Right renal cortex interstitium (tissue), 3 donors: ENCODE measurements around the gene CHMP1A. TPM values are rescaled to one million over a fixed set of nuclear protein-coding genes. Genes with fewer than 3 reads are reported as not detected.

ENCODE experiments used
- polyA plus RNA-seq, 3 donors: library from polyadenylated mRNA; unstranded; fragments of 120-200 nt; gene quantifications; one replicate each; pipeline ENCODE4 v1.2.1, GENCODE V29; 2013; ENCODE audit not compliant: insufficient read length in 3 of 3

The CHMP1A gene
- polyA plus RNA-seq, 3 donors: 62.0 to 74.0 (median 70.2) TPM

Other genes with a start within 250 kb of the CHMP1A start
- 10 to 100 TPM; 84.3 to 86.5 (median 86.3) TPM for gene ANKRD11, start 167.1 kb downstream of the CHMP1A start, polyA plus RNA-seq
- gene SPG7, start 149.3 kb downstream of the CHMP1A start, polyA plus RNA-seq: 10 to 100 TPM; 84.2 to 86.8 (median 85.9) TPM
- 1,000 to 10,000 TPM; 1,526 to 1,773 (median 1,604) TPM for gene RPL13, start 97.0 kb downstream of the CHMP1A start, polyA plus RNA-seq
- gene CPNE7, start 82.0 kb downstream of the CHMP1A start, polyA plus RNA-seq: 1 to 10 TPM; 2.0 to 3.4 (median 3.0) TPM
- gene DPEP1, start 44.1 kb downstream of the CHMP1A start, polyA plus RNA-seq: 10 to 100 TPM; 18.0 to 42.6 (median 37.3) TPM
- gene SPATA33, start 128 bp upstream of the CHMP1A start, polyA plus RNA-seq: 10 to 100 TPM; 11.3 to 15.1 (median 14.6) TPM
- gene CDK10, start 29.0 kb upstream of the CHMP1A start, polyA plus RNA-seq: 10 to 100 TPM; 79.6 to 97.3 (median 83.1) TPM
- 1 to 10 TPM; 4.7 to 5.7 (median 5.6) TPM for gene SPATA2L, start 44.0 kb upstream of the CHMP1A start, polyA plus RNA-seq
- 1 to 10 TPM; 7.5 to 9.3 (median 9.2) TPM for gene VPS9D1, start 63.2 kb upstream of the CHMP1A start, polyA plus RNA-seq
- gene ZNF276, start 63.8 kb upstream of the CHMP1A start, polyA plus RNA-seq: 10 to 100 TPM; 19.0 to 22.6 (median 20.2) TPM
- 10 to 100 TPM; 17.7 to 19.9 (median 18.7) TPM for gene FANCA, start 158.9 kb upstream of the CHMP1A start, polyA plus RNA-seq
- 10 to 100 TPM in 1 of 3 donors, 1 to 10 TPM in 2; 9.3 to 10.2 (median 9.5) TPM for gene SPIRE2, start 170.8 kb upstream of the CHMP1A start, polyA plus RNA-seq
- 100 to 1,000 TPM; 119 to 127 (median 127) TPM for gene TCF25, start 215.9 kb upstream of the CHMP1A start, polyA plus RNA-seq